AG04450 (cell line): ENCODE data around the gene AMHR2. TPM values are rescaled to one million over a fixed set of nuclear protein-coding genes. Genes with fewer than 3 reads are reported as not detected.
A peak's percentile ranks its signal among the peaks of the same experiment; 100 is the strongest.

Experiments
- CTCF ChIA-PET: fragments of 300-600, 350-600 bp; formaldehyde crosslinking; extraction: SDS; loops from one replicate; lab custom pipeline; 2022; ENCODE audit warnings: antibody characterized with exemption, inconsistent platforms; lab: Charles Lee
- POLR2A ChIA-PET: fragments of 350-600 bp; formaldehyde crosslinking; extraction: SDS; loops from one replicate; lab custom pipeline; 2021; ENCODE audit warnings: antibody characterized with exemption, inconsistent platforms; lab: Yijun Ruan, JAX
- DNase-seq: peaks from one replicate; pipeline ENCODE4 v3.0.0-alpha.2; 2011; ENCODE audit warnings: low read depth, low spot score
- H3K27ac ChIP-seq: one replicate; pipeline ENCODE4 v1.5.1; 2012; ENCODE audit warnings: low read depth, low read length, control low read depth
- H3K27me3 ChIP-seq: one replicate; pipeline ENCODE4 v1.6.0; 2012; ENCODE audit warnings: low read length; ENCODE audit not compliant: control insufficient read depth, insufficient read depth
- H3K4me3 ChIP-seq: 2 replicates; pipeline ENCODE4 v1.5.1; 2011; ENCODE audit warnings: mild to moderate bottlenecking, low read depth, low read length, control low read depth
- H3K9me3 ChIP-seq: 2 replicates; pipeline ENCODE4 v1.5.1; 2012; ENCODE audit warnings: low read length; ENCODE audit not compliant: control insufficient read depth, insufficient read depth
- CTCF ChIP-seq: IDR thresholded peaks from 2 replicates; pipeline ENCODE4 v1.5.1; 2011; ENCODE audit warnings: low read depth, low read length, control low read depth, inconsistent platforms
- polyA plus RNA-seq: library from polyadenylated mRNA; depleted of rRNA; stranded (reverse); fragments of >200 nt; gene quantifications from 2 replicates; pipeline ENCODE4 v1.2.3, GENCODE V29; 2011

The AMHR2 gene
- polyA plus RNA-seq, 1 experiment, result not detected

- Histone ChIP-seq H3K27ac (no peak overlapping the region), H3K4me3 (peak overlapping the region; percentile 33; the same call in 1 of the 2 replicates), H3K9me3 (no peaks in the 10 kb centered on the region; the same call in 1 of the 2 replicates), H3K27me3 (no peaks in the 10 kb centered on the region)
- DNase-seq, result no peak
- POLR2A ChIA-PET, result interaction anchor here (0.7 kb wide), 2 partner anchors 22 to 46 kb away, joined by 3 read pairs; partner anchors contain the start of gene TARBP2
- CTCF ChIA-PET, result interaction anchor here (0.6 to 1.5 kb wide), 6 partner anchors 14 to 134 kb away, joined by 3 to 6 read pairs (median 4); no protein-coding TSS in a partner anchor
- TF ChIP-seq CTCF, result no peak
Measured at GRCh38 chr12:53454707-53455106, 31.1 kb downstream of the AMHR2 start.

GRCh38 chr12:53456654-53457366 lies 33.2 kb downstream of the AMHR2 start:
- Histone ChIP-seq H3K9me3 (no peaks in the 10 kb centered on the region; the same call in 1 of the 2 replicates), H3K27me3 (no peaks in the 10 kb centered on the region), H3K27ac (no peak overlapping the region), H3K4me3 (no peak overlapping the region)
- CTCF ChIA-PET, result interaction anchor here (0.9 to 1.0 kb wide), 2 partner anchors 104 to 136 kb away, joined by 3 read pairs; partner anchors contain the start of gene AAAS
- no peak for DNase-seq
- POLR2A ChIA-PET, result no interaction called here
- TF ChIP-seq CTCF, result no peak

GRCh38 chr12:53459097-53459496 lies 35.4 kb downstream of the AMHR2 start:
- no peak for TF ChIP-seq CTCF
- no peak for DNase-seq
- Histone ChIP-seq H3K27me3 (no peaks in the 10 kb centered on the region), H3K9me3 (no peaks in the 10 kb centered on the region), H3K27ac (no peak overlapping the region), H3K4me3 (no peak overlapping the region)
- ChIA-PET CTCF (interaction anchor here (1.2 kb wide), 1 partner anchor 107 kb away, joined by 3 read pairs; no protein-coding TSS in a partner anchor), POLR2A (interaction anchor here (1.6 kb wide), 1 partner anchor 17 kb away, joined by 11 read pairs; no protein-coding TSS in a partner anchor)

- ChIA-PET POLR2A (interaction anchor here (1.2 kb wide), 1 partner anchor 11 kb away, joined by 3 read pairs; no protein-coding TSS in a partner anchor), CTCF (interaction anchor here (0.6 kb wide), 1 partner anchor 196 kb away, joined by 3 read pairs; no protein-coding TSS in a partner anchor)
Measured at GRCh38 chr12:53461059-53461458, 37.4 kb downstream of the AMHR2 start.

More at GRCh38 chr12:53461059-53461458, 37.4 kb downstream of the AMHR2 start:
- TF ChIP-seq CTCF, result no peak
- Histone ChIP-seq H3K9me3 (no peaks in the 10 kb centered on the region), H3K27me3 (no peaks in the 10 kb centered on the region), H3K4me3 (no peak overlapping the region), H3K27ac (no peak overlapping the region)
- DNase-seq, result no peak
